Skin of body (tissue), 2 donors: ENCODE data around the gene CDCP1. TPM values are rescaled to one million over a fixed set of nuclear protein-coding genes. Genes with fewer than 3 reads are reported as not detected.
"Not testable (repeated sequence)": the region's sequence is repeated elsewhere in the genome, so short reads cannot be mapped to it uniquely, and the experiment has no call there.

Source experiments
- DNase-seq: peaks from one replicate; lab custom pipeline; 2025; lab: John Stamatoyannopoulos, UW
- total RNA-seq: library from RNA; depleted of rRNA; stranded (reverse); fragments of >200 nt; gene quantifications from one replicate; pipeline ENCODE4 v1.2.3, GENCODE V29; 2014

Gene CDCP1
- total RNA-seq, 1 donor from 2014 or later: 8.5 TPM

- no peak for DNase-seq
Measured at GRCh38 chr3:45057557-45057956, 88.6 kb downstream of the CDCP1 start.

DNA sequence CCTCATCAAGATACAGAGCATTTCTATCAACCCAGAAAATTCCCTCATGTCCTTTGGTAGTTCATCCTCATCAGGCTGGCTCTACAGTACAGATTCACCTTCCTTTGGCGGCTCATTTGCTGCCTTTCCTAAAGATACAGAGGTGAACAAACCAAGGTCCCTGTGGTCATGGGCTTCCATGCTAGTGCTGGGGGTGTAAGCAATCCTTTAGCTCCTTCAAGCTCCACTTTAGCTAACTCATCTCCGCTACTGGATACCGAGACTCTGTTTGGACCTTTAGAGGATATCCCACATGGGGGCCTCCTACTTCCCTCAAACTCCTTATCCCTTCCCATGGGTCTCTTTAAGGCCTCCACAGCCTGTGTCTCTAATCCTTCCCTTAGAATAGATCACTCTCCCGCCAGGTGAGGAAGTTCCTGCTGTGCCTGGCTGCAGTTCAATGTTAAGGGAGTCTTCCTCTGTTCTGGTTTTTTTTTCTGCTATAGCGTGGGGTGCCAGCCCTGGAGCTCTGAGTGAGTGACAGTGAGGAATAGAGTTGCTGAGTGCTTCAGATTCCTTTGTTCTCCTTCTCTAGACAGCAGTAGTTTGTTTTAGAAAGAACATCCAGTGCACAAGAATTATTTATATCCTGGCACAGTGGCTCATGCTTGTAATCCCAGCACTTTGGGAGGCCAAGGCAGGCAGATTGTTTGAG lies 89.4 kb downstream of the CDCP1 start:
- no peak for DNase-seq

DNA sequence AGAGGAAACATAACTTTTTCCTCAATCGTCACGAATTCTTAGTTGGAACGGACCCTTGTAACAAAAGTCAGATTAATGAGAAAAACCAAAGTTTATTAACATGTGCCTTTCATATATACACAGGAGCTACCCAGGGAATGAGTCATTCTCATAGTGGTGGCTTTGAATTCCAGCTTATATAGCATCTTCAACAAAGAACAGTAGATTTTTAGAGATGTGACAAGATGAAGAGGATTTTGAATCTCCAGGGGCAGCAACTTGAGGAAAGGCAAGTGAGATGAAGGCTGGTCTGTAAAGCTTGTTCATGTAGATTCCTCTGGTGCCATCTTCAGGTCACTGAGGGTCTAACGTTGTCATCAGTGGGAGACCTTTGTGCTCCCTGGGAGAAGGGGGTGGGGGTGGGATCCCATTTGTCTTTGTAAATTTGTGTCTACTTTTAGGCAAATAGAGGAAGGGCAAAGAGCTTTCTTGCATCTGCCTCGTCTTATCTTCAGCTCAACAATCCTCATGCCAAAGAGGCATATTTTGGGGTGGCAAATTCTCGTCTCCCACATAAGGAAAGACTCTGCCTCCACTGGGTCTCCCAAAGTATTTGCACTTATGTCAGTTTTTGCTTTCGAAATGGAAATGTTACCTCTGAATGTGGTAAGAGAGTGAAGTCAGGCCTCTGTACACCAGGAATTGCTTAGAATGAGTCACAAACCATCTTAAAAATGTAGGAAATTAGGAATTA lies 90.6 kb downstream of the CDCP1 start:
- no peak for DNase-seq

DNA sequence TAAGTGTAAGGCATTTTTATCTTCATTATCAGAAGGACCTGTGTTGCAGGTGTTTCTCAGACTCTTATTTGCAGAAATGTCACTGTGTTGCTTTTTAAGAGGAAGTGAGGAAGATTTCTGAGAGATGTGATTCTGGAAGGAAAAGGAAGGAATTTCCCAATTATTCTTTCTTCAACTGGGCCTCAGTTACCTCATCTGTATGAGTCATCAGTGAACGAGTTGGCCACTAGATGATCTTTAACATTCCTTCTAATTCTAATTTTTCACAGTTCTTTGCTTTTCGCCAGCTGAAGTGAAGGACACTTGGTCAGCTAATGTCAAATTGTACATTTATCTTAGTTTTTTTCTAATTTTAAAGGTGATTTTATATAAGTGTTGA lies 91.2 kb downstream of the CDCP1 start:
- no peak for DNase-seq

GRCh38 chr3:45054196-45054857 lies 91.9 kb downstream of the CDCP1 start:
- DNase-seq: peak; percentile 27

- DNase-seq: not testable (repeated sequence)
Measured at GRCh38 chr3:45053805-45054195, 92.4 kb downstream of the CDCP1 start.

- no peak for DNase-seq
Measured at GRCh38 chr3:45051685-45052084, 94.5 kb downstream of the CDCP1 start.

- DNase-seq: no peak
Measured at GRCh38 chr3:45049807-45050206, 96.4 kb downstream of the CDCP1 start.

DNA sequence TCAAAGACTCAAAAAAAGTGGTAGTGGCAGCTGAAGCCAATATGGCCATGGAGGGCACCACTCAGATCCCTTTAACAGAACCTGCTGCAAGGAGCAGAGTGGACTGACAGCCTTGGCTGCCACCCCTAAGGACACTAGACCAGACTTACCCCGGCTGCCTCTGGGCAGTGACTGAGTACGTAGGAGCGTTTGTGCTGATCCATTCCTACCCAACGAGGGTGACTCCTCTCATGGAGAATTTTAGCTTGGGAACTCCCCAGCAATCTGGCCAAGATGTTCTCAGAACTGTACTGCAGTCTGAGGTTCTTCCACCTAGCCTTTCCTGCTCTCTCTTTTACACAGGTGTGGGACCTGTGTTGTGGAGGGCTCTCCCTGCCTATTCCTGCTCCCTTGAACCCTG lies 97.9 kb downstream of the CDCP1 start:
- DNase-seq: no peak

GRCh38 chr3:45043728-45044299 lies 102.4 kb downstream of the CDCP1 start:
- peak; percentile 61 for DNase-seq

- no peak for DNase-seq
Measured at GRCh38 chr3:45042162-45042561, 104.0 kb downstream of the CDCP1 start.

DNA sequence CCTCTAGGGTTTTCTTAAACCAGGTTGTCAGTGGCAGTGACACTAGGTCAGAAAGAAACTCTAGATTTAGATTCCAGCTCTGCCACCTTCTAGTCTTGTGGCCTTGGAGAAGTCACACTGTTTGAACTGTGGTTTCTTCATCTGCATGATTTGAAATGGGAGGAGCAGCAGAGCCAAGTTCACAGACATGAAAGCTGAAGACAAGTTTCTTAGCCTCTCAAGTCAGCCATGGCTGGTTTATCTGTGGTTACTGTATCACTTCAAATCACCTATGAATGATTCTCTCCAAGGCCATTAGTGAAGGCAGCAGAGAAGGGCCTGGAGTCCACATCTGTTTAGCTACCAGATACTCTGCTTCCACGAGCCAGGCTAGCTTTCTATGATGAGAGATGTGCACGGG lies 104.5 kb downstream of the CDCP1 start:
- no peak for DNase-seq

DNA sequence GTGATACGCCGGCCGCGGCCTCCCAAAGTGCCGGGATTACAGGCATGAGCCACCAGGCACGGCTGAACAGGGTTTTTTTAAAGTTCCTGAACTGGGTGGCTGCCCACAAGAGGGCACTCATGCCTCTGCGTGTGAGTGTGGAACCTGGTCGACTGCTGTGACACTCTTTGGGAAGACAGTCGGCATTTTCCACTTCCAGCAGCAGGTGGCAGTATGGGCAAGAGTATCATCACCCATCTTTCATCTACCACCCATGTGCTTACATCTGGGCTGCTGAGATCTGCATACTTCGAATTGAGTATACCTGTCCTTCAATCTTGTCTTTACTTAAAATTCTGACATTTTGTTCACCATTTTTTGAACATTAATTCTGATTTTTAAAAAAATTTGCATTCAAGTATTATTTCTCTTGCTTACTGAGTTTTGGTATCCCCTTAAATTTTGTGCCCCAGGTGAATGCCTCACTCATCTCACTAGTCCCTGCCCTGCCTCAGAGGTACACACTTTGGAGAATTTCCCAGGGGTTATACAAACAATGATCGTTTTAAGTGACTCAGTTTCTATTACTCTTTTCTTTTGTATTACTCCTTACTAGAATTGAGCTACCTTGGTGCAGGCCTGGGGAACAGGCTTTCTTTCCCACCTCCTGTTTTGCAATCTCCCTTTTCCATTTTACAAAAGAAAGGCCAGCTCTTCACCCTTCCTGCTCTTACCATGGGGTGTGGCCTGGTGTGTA lies 108.3 kb downstream of the CDCP1 start:
- DNase-seq: peak; percentile 86

GRCh38 chr3:45035441-45036301 lies 110.5 kb downstream of the CDCP1 start:
- peak; percentile 70 for DNase-seq

- DNase-seq: no peak
Measured at GRCh38 chr3:45034612-45035252, 111.4 kb downstream of the CDCP1 start.

- DNase-seq: no peak
Measured at GRCh38 chr3:45033791-45034190, 112.4 kb downstream of the CDCP1 start.
